ENCODE measurements around the gene FAM170B. TPM values are rescaled to one million over a fixed set of nuclear protein-coding genes. Genes with fewer than 3 reads are reported as not detected.

Gene FAM170B
- polyA plus RNA-seq, 1 of the 3 experiments (the other 2 are of a cell fraction) = not detected

DNA sequence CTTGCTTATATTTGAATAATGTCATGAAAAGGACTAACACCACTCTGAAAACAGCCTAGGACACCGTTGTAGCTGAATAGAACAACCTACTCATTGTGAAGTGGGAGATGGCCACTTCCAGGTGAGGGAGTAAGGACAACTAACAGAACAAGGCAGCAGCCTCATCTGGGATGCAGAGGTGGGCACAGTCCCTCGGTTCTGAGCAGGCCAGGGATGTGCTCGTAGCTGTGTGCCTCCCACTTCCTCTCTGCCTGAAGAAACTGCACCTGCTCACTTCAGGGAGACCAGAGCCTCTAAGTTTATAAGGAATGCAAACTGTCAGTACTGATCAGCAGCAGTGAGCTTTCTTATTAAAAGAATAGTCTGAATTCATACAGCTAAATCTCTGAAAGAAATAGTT, 21.0 kb downstream of the FAM170B start:
- CTCF ChIA-PET = interaction anchor here (0.9 to 1.9 kb wide), 7 partner anchors 9 to 455 kb away, joined by 3 to 6 read pairs (median 3); no protein-coding TSS in a partner anchor
- no peak overlapping the region for H3K4me2 ChIP-seq
- H3K79me2 ChIP-seq (ENCODE audit: insufficient read depth) = no peaks in the 10 kb centered on the region
- H3K36me3 ChIP-seq (replicated peaks in 1 of 2; ENCODE audit: control insufficient read depth in 1 of 2, insufficient read depth in 2 of 2, low read length in 1 of 2) = no peaks in the 10 kb centered on the region
- H3F3A ChIP-seq (replicated peaks; ENCODE audit: insufficient read depth) = no peaks in the 10 kb centered on the region
- POLR2A ChIA-PET = no interaction called here
- H3K27me3 ChIP-seq (ENCODE audit: insufficient read depth) = no peaks in the 10 kb centered on the region
- no peak overlapping the region for H2AFZ ChIP-seq (ENCODE audit: low read depth)
- 28% methylated on average over 3 of the region's 3 CpGs for WGBS (ENCODE audit: low lambda C conversion rate)
- H3K9me2 ChIP-seq = no peaks in the 10 kb centered on the region
- TF ChIP-seq CHD2 (IDR thresholded peaks at IDR 0.05; ENCODE audit: low read length, partially characterized antibody) (no peak), EZH2phosphoT487 (IDR thresholded peaks at IDR 0.05; ENCODE audit: borderline replicate concordance, low read depth) (no peak), YY1 (IDR thresholded peaks at IDR 0.05; ENCODE audit: low read depth) (no peak), EP300 (IDR thresholded peaks at IDR 0.05; ENCODE audit: borderline replicate concordance in 1 of 2, low read depth in 1 of 2, low read length in 1 of 2) (no peak), TCF12 (IDR thresholded peaks at IDR 0.05) (no peak), MEF2A (IDR thresholded peaks at IDR 0.05; ENCODE audit: borderline replicate concordance, low read depth) (no peak), MXI1 (IDR thresholded peaks at IDR 0.05; ENCODE audit: low read depth, low read length) (no peak), JUND (IDR thresholded peaks at IDR 0.05) (no peak), RXRA (IDR thresholded peaks at IDR 0.05; ENCODE audit: borderline replicate concordance, low read depth) (no peak), NFIC (IDR thresholded peaks at IDR 0.05; ENCODE audit: borderline replicate concordance) (no peak), FOXJ3 (CRISPR knock-in tag; IDR thresholded peaks at IDR 0.05) (no peak), ELF1 (IDR thresholded peaks at IDR 0.05) (no peak), SMC3 (IDR thresholded peaks at IDR 0.05; ENCODE audit: low read depth, low read length) (no peak), SIN3A (IDR thresholded peaks at IDR 0.05; ENCODE audit: borderline replicate concordance, low read depth, low read length) (no peak), POLR2AphosphoS5 (IDR thresholded peaks at IDR 0.05; ENCODE audit: low read depth, low read length) (no peak), GATA2 (CRISPR knock-in tag; IDR thresholded peaks at IDR 0.05) (no peak)
- TF ChIP-seq, protein P1, sequence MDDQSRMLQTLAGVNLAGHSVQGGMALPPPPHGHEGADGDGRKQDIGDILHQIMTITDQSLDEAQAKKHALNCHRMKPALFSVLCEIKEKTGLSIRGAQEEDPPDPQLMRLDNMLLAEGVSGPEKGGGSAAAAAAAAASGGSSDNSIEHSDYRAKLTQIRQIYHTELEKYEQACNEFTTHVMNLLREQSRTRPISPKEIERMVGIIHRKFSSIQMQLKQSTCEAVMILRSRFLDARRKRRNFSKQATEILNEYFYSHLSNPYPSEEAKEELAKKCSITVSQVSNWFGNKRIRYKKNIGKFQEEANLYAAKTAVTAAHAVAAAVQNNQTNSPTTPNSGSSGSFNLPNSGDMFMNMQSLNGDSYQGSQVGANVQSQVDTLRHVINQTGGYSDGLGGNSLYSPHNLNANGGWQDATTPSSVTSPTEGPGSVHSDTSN (IDR thresholded peaks at IDR 0.05) = no peak
- TF ChIP-seq, protein P2, sequence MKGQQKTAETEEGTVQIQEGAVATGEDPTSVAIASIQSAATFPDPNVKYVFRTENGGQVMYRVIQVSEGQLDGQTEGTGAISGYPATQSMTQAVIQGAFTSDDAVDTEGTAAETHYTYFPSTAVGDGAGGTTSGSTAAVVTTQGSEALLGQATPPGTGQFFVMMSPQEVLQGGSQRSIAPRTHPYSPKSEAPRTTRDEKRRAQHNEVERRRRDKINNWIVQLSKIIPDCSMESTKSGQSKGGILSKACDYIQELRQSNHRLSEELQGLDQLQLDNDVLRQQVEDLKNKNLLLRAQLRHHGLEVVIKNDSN (IDR thresholded peaks at IDR 0.05; ENCODE audit: borderline replicate concordance, low read depth) = no peak
- no peak for DNase-seq
- no peaks in the 10 kb centered on the region for H3K9me3 ChIP-seq
- H3K9ac ChIP-seq = no peak overlapping the region
- no peaks in the 10 kb centered on the region for H4K20me1 ChIP-seq (ENCODE audit: insufficient read depth)
- H3K4me3 ChIP-seq (ENCODE audit: low read depth in 2 of 2, low read length in 1 of 2) = no peak overlapping the region
- H3K4me1 ChIP-seq (ENCODE audit: control insufficient read depth in 1 of 2, insufficient read depth in 2 of 2, low read depth in 1 of 2, low read length in 1 of 2) = peaks cover 0 to 44% of the 10 kb centered on the region in 2 experiments; a peak in 2 of 4 replicates
- H3K27ac ChIP-seq (ENCODE audit: low read depth in 2 of 2, low read length in 1 of 2) = no peak overlapping the region

DNA sequence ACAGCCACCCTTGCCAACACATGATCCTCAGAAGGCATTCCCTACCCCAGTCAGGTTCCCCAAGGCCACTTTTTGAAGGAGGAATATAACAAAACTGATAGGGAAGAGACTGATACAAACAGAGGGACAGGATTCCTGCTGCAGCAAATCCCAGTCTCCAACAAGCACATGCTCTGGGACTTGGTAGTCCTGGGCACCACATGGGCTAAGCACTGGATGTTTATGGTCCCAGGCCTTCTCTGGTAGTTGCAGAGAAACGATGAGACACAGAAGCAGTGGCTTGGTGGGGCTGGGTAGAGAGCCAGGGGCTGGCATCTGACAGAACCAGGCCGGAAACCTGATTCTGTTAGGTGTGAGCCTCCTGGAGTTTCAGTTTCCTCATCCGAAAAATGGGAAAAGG, 21.7 kb downstream of the FAM170B start:
- Histone ChIP-seq H4K20me1 (ENCODE audit: insufficient read depth) (no peaks in the 10 kb centered on the region), H3K4me2 (no peak overlapping the region), H3K27ac (ENCODE audit: low read depth in 2 of 2, low read length in 1 of 2) (no peak overlapping the region), H2AFZ (ENCODE audit: low read depth) (no peak overlapping the region), H3K4me3 (ENCODE audit: low read depth in 2 of 2, low read length in 1 of 2) (no peak overlapping the region), H3K9me3 (no peaks in the 10 kb centered on the region), H3K4me1 (ENCODE audit: control insufficient read depth in 1 of 2, insufficient read depth in 2 of 2, low read depth in 1 of 2, low read length in 1 of 2) (peaks cover 0 to 37% of the 10 kb centered on the region in 2 experiments; a peak in 1 of 4 replicates), H3K36me3 (replicated peaks in 1 of 2; ENCODE audit: control insufficient read depth in 1 of 2, insufficient read depth in 2 of 2, low read length in 1 of 2) (no peaks in the 10 kb centered on the region), H3K27me3 (ENCODE audit: insufficient read depth) (no peaks in the 10 kb centered on the region), H3F3A (replicated peaks; ENCODE audit: insufficient read depth) (no peaks in the 10 kb centered on the region), H3K79me2 (ENCODE audit: insufficient read depth) (no peaks in the 10 kb centered on the region), H3K9ac (no peak overlapping the region), H3K9me2 (no peaks in the 10 kb centered on the region)
- no peak for TF ChIP-seq GATA2 (CRISPR knock-in tag; IDR thresholded peaks at IDR 0.05)
- no peak for TF ChIP-seq RAD21 (IDR thresholded peaks at IDR 0.05; ENCODE audit: low read length)
- TF ChIP-seq SMC3 (IDR thresholded peaks at IDR 0.05; ENCODE audit: low read depth, low read length) = no peak
- TF ChIP-seq, protein P3, sequence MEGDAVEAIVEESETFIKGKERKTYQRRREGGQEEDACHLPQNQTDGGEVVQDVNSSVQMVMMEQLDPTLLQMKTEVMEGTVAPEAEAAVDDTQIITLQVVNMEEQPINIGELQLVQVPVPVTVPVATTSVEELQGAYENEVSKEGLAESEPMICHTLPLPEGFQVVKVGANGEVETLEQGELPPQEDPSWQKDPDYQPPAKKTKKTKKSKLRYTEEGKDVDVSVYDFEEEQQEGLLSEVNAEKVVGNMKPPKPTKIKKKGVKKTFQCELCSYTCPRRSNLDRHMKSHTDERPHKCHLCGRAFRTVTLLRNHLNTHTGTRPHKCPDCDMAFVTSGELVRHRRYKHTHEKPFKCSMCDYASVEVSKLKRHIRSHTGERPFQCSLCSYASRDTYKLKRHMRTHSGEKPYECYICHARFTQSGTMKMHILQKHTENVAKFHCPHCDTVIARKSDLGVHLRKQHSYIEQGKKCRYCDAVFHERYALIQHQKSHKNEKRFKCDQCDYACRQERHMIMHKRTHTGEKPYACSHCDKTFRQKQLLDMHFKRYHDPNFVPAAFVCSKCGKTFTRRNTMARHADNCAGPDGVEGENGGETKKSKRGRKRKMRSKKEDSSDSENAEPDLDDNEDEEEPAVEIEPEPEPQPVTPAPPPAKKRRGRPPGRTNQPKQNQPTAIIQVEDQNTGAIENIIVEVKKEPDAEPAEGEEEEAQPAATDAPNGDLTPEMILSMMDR (IDR thresholded peaks at IDR 0.05) = no peak
- no peak for TF ChIP-seq NFIC (IDR thresholded peaks at IDR 0.05; ENCODE audit: borderline replicate concordance)
- no peak for TF ChIP-seq RCOR1 (IDR thresholded peaks at IDR 0.05; ENCODE audit: low read length)
- TF ChIP-seq RFX5 (IDR thresholded peaks at IDR 0.05; ENCODE audit: low read length) = no peak
- TF ChIP-seq TEAD4 (IDR thresholded peaks at IDR 0.05; ENCODE audit: borderline replicate concordance, insufficient read depth) = no peak
- TF ChIP-seq RXRA (IDR thresholded peaks at IDR 0.05; ENCODE audit: borderline replicate concordance, low read depth) = no peak
- TF ChIP-seq MXI1 (IDR thresholded peaks at IDR 0.05; ENCODE audit: low read depth, low read length) = no peak
- no peak for DNase-seq
- POLR2A ChIA-PET = no interaction called here
- 33% methylated on average over 3 of the region's 3 CpGs for WGBS (ENCODE audit: low lambda C conversion rate)
- CTCF ChIA-PET = interaction anchor here (0.9 to 1.0 kb wide), 2 partner anchors 226 to 454 kb away, joined by 3 to 4 read pairs; no protein-coding TSS in a partner anchor

Data from SK-N-SH (cell line).